ENCODE data around the gene COL1A1.

Gene COL1A1

GRCh38 chr17:50155115-50155819, 46.2 kb downstream of the COL1A1 start:
- peak overlapping the region; percentile 5 for H3K9ac ChIP-seq (ENCODE audit: insufficient read length)
- no peak for DNase-seq (ENCODE audit: low read depth, low spot score)
- peak overlapping the region; percentile 81 for H3K27ac ChIP-seq

DNA sequence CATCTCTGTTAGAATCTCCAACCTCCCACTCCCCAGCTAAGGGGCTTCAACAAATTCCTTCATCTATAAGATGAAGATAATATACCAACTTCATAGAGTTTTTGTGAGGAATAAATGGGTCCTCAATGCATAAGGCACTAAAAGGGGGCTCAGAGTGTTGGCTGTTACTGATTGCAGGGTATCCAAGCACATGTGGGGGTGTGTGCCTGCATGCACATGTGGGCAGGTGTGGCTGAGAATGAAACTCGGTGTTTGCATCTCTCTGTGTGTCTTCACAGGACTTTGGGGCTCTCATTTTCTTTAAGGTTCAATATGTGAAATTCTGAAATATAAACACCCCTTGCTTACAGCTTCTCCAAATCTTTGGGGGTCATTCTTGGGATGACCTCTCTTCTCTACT, 46.8 kb downstream of the COL1A1 start:
- no peak overlapping the region for H3K27ac ChIP-seq
- TF ChIP-seq FOXP2 (optimal IDR thresholded peaks at IDR 0.05; ENCODE audit: control extremely low read depth, extremely low read length, insufficient read depth) (no peak), POLR2AphosphoS5 (IDR thresholded peaks at IDR 0.05; ENCODE audit: borderline replicate concordance, low read depth, low read length) (no peak), EZH2 (IDR thresholded peaks at IDR 0.05) (no peak)
- no peaks in the 10 kb centered on the region for H3K9me3 ChIP-seq (ENCODE audit: low read depth, low read length)
- H3K4me3 ChIP-seq = no peak overlapping the region
- peak overlapping the region; percentile 5 for H3K9ac ChIP-seq (ENCODE audit: insufficient read length)
- no peak for DNase-seq (ENCODE audit: low read depth, low spot score)
- no peaks in the 10 kb centered on the region for H3K36me3 ChIP-seq (ENCODE audit: insufficient read depth, low read length)

More at GRCh38 chr17:50155115-50155819, 46.2 kb downstream of the COL1A1 start:
- H3K4me3 ChIP-seq = peak overlapping the region; percentile 45; the same call in 1 of the 2 replicates
- no peaks in the 10 kb centered on the region for H3K9me3 ChIP-seq (ENCODE audit: low read depth, low read length)
- no peak for TF ChIP-seq POLR2AphosphoS5 (IDR thresholded peaks at IDR 0.05; ENCODE audit: borderline replicate concordance, low read depth, low read length)
- no peak for TF ChIP-seq FOXP2 (optimal IDR thresholded peaks at IDR 0.05; ENCODE audit: control extremely low read depth, extremely low read length, insufficient read depth)
- no peak for TF ChIP-seq EZH2 (IDR thresholded peaks at IDR 0.05)
- no peaks in the 10 kb centered on the region for H3K36me3 ChIP-seq (ENCODE audit: insufficient read depth, low read length)

DNA sequence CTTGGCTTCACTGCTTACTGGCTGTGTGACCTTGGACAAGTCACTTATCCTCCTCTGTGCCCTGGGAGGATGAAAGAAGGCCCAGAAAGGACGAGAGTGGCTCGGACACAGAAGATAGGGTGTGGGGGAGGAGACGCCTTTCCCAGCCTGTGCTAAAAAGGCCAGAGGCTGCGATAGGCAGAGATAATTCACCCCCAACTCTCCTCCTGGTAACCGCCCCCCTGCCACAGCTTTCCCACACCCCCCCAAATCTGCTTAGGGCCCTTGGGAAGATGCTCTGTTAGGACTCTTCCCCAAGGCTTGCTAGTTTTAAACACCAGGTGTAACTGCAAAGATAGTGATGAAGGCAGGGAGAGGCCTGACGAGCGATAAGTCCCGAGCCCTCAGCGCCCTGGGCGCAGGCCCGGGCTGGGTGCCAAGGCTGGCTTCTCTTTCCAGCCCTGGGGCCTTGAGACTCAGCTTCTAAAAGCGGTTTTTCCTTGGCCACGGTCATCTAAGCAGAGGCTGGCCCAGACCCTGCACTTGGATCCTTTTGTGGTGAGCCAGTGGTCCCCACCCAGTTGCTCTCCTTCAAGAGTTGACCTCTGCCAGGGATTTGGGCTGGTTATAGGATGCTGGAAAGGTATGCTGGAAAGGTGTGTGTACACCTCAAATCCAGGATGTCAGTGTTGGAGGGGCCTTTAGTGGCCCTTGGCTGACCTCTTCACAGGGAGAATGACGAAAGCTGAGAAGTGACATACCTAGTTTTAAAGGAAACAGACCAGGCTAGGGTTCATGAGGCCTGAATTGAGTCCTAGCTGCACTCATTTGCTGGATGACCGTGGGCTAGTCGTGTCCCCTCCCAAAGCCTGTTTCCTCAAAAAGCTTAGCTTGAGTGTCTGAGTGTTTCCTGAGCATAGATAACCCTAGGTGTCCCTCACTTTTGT, 47.5 kb downstream of the COL1A1 start:
- no peaks in the 10 kb centered on the region for H3K9me3 ChIP-seq (ENCODE audit: low read depth, low read length)
- DNase-seq (ENCODE audit: low read depth, low spot score) = no peak
- H3K9ac ChIP-seq (ENCODE audit: insufficient read length) = no peak overlapping the region
- H3K36me3 ChIP-seq (ENCODE audit: insufficient read depth, low read length) = no peaks in the 10 kb centered on the region
- H3K27ac ChIP-seq = peak overlapping the region; percentile 89; the same call in 1 of the 2 replicates
- TF ChIP-seq EZH2 (IDR thresholded peaks at IDR 0.05) (no peak), POLR2AphosphoS5 (IDR thresholded peaks at IDR 0.05; ENCODE audit: borderline replicate concordance, low read depth, low read length) (no peak)
- no peak overlapping the region for H3K4me3 ChIP-seq

GRCh38 chr17:50152736-50153135, 48.7 kb downstream of the COL1A1 start:
- TF ChIP-seq FOXP2 (optimal IDR thresholded peaks at IDR 0.05; ENCODE audit: control extremely low read depth, extremely low read length, insufficient read depth) (no peak), EZH2 (IDR thresholded peaks at IDR 0.05) (no peak), POLR2AphosphoS5 (IDR thresholded peaks at IDR 0.05; ENCODE audit: borderline replicate concordance, low read depth, low read length) (no peak)
- DNase-seq (ENCODE audit: low read depth, low spot score) = no peak
- peak overlapping the region; percentile 100 for H3K4me3 ChIP-seq
- H3K9ac ChIP-seq (ENCODE audit: insufficient read length) = no peak overlapping the region
- no peaks in the 10 kb centered on the region for H3K9me3 ChIP-seq (ENCODE audit: low read depth, low read length)
- peak overlapping the region; percentile 89 for H3K27ac ChIP-seq
- H3K36me3 ChIP-seq (ENCODE audit: insufficient read depth, low read length) = no peaks in the 10 kb centered on the region

DNA sequence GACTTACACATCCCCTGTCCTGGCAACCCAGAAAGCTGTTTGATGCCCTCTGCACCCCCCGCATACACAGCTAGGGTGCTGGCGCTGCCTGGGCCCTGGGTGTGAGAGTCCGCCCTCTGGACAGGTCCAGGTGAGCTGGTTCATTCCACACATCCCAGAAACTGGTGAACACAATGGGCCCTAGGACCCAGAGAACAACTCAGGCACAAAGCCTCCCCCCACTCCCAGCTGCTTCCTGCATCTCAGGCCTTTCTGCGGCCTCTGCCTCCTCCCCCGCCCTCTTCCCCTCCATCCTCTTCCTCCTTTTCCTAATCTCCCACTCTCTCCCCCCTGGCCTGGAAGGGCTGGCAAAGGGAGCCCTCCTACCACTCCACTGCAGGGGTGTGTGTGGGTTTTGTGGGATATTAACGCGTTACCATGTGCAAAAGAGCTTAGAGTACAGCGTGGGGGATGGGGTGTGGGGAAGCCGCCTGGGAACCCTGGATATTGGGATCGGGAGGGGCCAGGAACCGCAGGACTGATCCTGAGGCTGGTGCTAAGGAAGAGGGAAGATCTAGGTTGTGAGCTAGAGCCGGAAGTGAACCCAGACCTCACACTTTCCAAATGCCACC, 49.4 kb downstream of the COL1A1 start:
- TF ChIP-seq POLR2AphosphoS5 (IDR thresholded peaks at IDR 0.05; ENCODE audit: borderline replicate concordance, low read depth, low read length) (peak; percentile 41; the same call in 1 of the 2 replicates), EZH2 (IDR thresholded peaks at IDR 0.05) (no peak)
- Histone ChIP-seq H3K36me3 (ENCODE audit: insufficient read depth, low read length) (no peaks in the 10 kb centered on the region), H3K9me3 (ENCODE audit: low read depth, low read length) (no peaks in the 10 kb centered on the region), H3K27ac (peak overlapping the region; percentile 89), H3K9ac (ENCODE audit: insufficient read length) (peak overlapping the region; percentile 70), H3K4me3 (peak overlapping the region; percentile 100)
- DNase-seq (ENCODE audit: low read depth, low spot score) = no peak

DNA sequence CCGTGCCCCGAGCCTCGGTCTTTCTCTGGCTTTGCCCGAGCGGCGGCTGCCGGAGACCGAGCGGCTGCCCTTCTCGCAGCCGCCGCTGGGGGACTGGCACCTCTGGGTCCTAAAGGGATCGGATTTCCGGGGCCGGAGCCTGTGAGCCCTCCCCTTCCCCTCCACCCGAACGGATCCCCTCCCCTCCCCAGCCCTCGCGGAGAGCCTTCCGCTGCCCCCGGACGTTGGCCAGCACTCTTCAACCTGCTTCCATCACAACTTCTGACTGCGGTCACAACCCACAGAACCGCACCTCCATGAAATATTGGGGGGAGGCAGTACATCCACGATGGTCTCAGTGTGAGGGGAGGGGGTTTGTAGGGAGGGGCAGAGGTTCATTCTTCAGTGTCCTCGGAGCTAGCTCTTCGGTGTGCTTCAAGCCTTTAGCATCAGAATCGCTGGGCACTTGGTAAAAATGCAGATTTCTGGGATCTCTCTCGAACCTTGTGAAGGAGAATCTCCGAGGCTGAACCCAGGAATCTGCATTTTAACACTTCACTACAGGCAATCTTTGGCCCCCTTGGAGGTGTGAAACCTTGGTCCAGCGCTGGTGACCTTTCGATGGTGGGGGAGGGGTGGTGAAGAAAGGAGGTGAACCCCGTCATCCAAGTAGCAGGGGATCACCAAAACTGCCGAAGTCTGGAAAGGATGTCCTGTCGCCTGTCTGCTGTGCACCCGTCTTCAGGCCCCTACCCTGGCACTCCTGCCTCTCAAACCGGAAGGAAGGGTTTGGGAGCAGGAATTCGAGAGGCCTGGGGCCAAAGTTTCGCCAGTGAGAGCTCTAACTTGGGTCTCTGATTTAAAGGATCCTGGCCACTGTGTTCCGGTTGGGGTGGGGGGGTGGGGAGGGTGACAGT, 50.1 kb downstream of the COL1A1 start:
- H3K27ac ChIP-seq = peak overlapping the region; percentile 89
- TF ChIP-seq POLR2AphosphoS5 (IDR thresholded peaks at IDR 0.05; ENCODE audit: borderline replicate concordance, low read depth, low read length) (peak; percentile 57), FOXP2 (optimal IDR thresholded peaks at IDR 0.05; ENCODE audit: control extremely low read depth, extremely low read length, insufficient read depth) (no peak)
- H3K9ac ChIP-seq (ENCODE audit: insufficient read length) = peak overlapping the region; percentile 91
- no peaks in the 10 kb centered on the region for H3K9me3 ChIP-seq (ENCODE audit: low read depth, low read length)
- H3K4me3 ChIP-seq = peak overlapping the region; percentile 100
- no peaks in the 10 kb centered on the region for H3K36me3 ChIP-seq (ENCODE audit: insufficient read depth, low read length)
- DNase-seq (ENCODE audit: low read depth, low spot score) = no peak

- Histone ChIP-seq H3K36me3 (ENCODE audit: insufficient read depth, low read length) (peaks cover 1% of the 10 kb centered on the region; the same call in 1 of the 2 replicates), H3K9me3 (ENCODE audit: low read depth, low read length) (no peaks in the 10 kb centered on the region), H3K27ac (peak within 1 kb of the TSS; percentile 89), H3K9ac (ENCODE audit: insufficient read length) (peak within 1 kb of the TSS; percentile 91), H3K4me3 (peak within 1 kb of the TSS; percentile 100)
- DNase-seq (ENCODE audit: low read depth, low spot score) = no peak
- TF ChIP-seq EZH2 (IDR thresholded peaks at IDR 0.05) (no peak), POLR2AphosphoS5 (IDR thresholded peaks at IDR 0.05; ENCODE audit: borderline replicate concordance, low read depth, low read length) (no peak), FOXP2 (optimal IDR thresholded peaks at IDR 0.05; ENCODE audit: control extremely low read depth, extremely low read length, insufficient read depth) (no peak)
These were observed 50.9 kb downstream of the COL1A1 start, which contains the start of gene PPP1R9B for GRCh38 chr17:50150354-50151040. PPP1R9B (minus strand) TSS chr17:50150677; CDS start chr17:50150513, 164 bp downstream.
